NK-92 treated with Interleukin-12 subunit alpha and Interleukin-12 subunit beta, amount 100 ng/mL, for 24 hours (cell line): ENCODE data around the gene TMEM212.
"Not testable (repeated sequence)": the region's sequence is repeated elsewhere in the genome, so short reads cannot be mapped to it uniquely, and the experiment has no call there.

ENCODE experiments used
- DNase-seq: peaks from one replicate; lab custom pipeline; 2025; lab: John Stamatoyannopoulos, UW

The TMEM212 gene

DNA sequence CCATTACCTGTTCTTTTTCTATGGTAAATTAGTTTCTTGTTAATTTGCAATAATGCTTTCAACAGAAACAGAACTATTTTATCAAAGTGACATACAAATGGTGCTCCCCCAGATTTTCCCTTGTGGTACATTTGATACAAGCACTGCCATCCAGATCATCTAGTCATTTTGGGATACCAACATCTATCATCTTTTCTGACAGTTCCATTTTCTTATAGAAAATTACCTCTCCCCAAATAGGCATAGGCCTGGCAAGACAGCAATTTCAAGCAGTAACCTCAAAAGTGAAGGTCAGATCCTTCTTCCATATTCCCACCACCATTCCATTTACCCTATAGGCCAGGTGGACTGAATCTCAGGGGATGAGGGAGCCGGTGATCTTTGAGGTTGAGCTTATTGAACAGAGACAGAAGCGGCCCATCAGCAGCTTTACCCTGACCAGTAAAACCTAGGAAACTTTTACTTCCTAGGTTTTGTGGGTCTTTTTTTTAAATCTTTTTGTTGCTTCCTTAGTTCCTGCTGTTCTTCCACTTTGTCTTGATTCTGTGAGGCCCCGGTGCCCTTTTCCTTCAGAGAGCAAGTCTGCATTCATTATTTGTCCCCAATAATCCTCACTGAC is 29.8 kb upstream of the TMEM212 start:
- DNase-seq: no peak

DNA sequence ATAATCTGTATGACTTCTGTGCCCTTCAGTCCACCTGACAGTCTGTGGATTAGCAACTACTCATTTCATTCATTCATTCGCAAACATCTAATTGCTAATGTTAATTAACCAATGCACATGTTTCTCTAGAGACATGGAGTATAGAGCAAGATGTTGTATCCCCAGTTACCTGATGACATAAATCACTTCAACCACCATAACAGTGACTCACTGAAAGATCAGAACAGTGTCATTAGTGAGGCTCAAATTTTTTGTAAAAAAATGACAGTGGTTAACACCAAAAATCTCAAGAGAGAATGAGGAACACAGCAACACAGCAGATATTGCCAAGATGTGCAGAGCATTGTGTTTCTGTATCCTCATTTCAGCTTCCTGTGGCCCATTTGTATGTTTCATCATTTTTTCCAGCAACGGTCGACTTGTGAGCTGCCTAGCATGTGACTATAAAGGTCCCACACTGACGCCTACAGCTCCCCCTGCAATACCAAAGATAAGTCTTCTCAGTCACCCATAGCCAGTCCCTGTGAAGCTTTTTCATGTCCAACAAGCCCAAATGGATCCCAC is 29.2 kb upstream of the TMEM212 start:
- peak; percentile 57 for DNase-seq

DNA sequence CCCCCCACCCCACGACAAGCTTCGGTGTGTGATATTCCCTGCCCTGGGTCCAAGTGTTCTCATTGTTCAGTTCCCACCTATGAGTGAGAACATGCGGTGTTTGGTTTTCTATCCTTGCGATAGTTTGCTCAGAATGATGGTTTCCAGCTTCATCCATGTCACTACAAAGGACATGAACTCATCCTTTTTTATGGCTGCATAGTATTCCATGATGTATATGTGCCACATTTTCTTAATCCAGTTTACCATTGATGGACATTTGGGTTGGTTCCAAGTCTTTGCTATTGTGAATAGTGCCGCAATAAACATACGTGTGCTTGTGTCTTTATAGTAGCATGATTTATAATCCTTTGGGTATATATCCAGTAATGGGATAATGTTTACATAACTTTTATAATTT is 28.5 kb upstream of the TMEM212 start:
- not testable (repeated sequence) for DNase-seq

DNA sequence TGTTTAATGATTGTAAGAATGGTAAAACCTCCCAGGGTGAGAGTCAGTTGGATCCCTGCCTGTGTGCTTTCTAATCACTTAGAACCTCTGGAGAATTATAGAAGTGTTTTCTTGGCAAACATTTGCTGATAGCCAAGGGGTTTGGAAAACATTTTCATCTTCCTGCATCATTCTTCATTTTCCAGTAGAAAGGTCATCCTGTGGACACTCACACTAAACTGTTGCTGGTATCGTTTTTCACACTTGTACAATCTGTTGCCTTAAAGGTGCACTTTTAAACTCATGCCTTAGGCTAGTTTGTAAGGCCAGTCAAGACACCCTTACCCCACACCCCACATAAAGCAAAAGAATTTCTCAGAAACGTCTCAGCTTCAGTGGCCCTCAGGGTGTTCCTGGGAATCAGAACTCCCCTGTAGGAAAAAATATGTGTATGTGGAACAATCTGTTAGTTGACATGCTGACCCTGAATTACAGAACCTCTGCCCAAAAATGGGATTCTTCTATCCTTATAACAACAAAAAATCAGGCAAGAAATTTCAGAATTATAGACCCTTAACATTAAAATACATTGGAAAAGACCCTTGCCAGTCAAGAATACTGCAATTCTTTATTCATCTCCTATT is 27.1 kb upstream of the TMEM212 start:
- DNase-seq: no peak

DNA sequence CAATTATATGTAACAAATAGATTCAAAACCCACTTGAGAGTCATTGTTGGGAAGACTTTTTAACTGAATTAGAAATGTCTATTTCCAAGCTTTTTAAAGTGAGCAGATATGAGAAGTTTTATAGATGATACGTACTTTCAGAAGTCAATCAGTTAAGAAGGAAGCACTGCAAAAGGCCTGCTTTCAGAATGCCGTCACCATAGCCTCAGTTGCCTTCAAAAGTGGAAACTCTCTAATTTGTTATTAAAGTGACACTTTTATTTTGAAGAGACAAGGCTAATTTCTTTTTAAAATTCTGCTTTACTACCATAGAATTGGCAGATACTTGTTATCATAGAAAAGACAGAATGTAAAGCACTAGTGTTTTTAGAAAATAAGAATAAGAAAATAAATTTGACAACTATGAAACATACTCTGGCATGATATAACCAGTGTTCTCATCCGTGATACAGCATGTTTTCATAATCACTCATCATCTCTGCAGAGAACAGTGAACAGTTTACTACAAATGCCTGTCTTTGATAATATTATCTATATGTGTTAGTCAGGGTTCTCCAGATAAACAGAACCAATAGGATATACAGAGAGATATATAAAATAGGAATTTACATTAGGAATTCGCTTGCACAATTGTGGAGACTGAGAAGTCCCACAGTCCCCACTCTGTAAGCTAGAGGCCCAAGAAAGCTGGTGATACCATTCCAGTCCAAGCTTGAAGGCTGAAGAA is 25.9 kb upstream of the TMEM212 start:
- no peak for DNase-seq

DNA sequence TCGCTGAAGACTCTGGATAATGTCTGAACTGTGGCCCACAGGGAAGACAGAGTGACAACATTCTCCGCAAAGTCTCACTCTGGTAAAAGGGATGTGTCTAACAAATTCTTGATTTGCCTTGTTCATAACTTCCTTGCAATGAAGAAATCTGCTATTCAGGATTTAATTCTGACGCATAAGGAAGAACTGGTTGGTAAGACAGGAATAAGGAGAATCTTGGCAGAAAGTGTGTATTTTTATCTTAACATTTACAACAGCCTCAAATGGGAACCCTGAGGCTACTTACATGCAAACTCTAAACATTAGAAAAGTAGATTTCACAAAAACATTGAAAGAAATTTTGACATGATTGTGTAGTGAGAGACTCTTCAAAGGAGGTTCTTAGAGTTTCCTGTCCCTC is 22.1 kb upstream of the TMEM212 start:
- no peak for DNase-seq

DNA sequence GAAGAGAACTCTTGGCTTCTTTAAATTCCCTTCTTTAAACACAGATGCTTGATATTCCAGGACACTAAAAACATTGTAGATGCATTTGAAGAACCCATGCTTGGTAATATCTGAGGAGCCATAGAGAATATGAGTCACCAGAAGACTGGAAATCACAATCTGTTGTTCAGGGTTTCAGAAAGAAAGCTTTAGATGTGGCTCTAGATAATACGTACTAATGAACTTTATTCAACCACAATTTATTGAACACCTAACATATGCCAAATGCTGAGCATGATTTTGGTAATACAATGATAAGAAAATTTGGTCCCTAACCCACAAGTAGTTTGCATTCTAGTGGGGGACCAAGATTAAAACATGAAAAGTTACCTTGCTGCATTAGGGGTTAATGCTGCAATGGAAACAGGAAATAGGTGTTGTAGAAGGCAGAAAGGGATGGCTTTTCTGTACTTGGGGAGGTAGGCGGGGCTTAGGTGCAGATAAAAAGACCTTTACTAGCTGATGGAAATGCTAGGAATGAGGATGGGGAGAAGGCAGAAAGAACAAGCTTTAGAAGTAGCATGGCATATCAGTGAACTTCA is 21.3 kb upstream of the TMEM212 start:
- DNase-seq: no peak

DNA sequence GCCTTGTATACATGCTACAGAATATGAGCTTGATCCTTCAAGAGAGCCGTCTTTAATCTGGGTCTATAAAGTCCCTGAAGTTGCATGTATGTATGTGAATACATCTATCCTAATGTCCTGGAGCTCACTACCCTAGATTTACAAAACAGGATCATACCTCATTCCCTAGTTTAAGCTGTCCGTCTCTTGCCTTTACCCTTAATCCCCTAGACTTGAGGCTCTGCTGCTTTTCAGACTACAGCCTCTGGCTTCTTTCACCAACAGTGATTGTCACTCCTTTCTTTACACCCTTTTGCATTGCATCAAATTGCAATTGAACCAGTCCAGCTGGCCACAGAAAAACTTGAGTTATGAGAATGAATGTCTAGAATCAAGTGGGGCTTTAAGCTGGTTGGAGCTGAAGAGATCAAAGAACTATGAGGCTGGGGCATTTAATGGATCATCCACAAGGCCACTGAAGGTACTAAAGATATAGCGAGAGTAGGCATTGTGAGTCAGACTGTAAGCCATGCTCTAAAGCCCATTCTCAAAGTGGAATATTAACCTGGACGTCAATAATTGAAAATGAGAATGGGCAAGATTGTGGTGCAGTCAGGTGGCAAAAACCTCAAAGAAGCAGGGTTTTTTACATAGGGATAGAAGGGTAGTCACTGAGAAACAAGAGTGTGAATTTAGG is 20.6 kb upstream of the TMEM212 start:
- DNase-seq: no peak

DNA sequence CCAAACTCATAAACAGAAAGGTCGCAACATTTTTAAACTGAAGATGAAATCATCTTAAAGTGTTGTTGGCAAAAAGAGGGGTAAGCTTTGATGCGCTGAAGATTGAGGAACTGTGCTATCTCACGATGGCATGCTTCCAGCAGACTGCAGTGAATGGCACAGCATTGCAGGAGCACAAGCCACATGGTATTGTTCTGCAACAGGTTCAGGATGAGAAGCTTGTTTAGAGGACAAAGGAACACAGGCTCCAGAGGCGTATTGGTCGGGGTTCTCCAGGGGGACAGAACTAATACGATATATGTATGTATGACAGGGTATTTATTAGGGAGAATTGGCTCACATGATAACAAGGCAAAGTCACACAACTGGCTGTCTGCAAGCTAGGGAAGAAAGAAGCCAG is 19.0 kb upstream of the TMEM212 start:
- no peak for DNase-seq

DNA sequence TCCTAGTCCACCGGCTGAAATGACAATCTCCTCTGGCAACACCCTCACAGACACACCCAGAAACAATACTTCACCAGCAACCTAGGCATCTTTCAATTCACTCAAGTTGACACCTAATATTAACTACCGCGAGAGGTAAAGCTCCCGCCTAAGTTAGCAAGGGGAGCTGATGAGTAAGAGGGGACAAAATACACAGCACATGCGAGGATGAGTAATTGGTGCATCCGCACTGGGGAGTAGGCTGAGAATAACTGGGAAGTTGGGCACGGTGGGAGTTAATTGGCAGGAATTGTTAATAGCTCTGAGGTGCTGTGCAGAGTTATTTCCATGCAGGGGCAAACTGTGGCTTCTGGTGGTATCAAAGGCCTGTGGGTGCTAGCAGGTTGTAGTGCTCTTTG is 18.3 kb upstream of the TMEM212 start:
- DNase-seq: no peak

DNA sequence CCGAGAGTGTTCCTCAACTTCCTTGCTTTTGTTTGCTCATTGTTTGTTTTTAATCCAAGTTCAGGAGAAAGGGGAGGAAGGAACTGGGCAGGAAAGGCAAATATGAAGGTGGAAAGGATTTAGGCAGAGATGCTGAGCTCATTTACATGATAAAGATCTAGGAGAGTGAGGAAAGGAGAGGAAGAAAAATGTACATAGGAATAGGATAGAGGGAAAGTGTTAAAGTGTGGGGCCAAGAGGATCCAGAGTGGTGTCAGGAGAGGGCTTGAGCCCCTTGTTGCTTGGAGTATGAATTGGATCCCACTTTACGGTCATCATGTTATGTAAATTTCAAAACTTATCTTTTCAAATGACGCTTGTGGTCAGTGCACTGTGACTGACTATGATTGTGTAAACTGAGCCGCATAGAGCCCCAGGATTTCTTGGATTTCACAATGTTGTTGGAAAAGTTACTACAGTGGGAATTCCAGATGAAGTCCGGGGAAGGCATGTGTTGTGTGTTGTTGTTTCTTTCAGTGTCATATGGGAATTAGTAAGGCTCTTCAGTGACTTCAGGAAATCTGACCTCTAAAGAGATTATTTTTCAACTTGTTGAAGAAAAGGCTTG is 17.8 kb upstream of the TMEM212 start:
- DNase-seq: no peak

DNA sequence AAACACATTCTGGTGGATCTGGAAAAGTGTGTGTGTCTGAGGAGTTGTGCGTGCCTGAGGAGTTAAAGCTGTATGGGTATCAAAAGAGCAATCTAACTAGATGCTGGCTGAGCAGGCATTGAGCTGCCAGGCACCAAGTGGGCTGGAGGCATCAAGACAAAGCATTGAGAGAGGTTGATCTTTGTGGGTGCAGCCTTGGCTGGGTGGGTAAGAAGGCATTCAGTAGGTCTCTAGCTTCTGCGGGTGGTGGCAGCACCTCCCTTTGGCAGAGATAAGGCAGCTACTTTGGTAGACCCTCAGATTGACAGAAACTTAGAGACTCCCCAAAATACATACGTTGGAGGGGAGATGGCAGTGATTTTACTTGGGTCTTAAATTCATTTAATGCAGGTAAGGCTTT is 15.8 kb upstream of the TMEM212 start:
- no peak for DNase-seq

DNA sequence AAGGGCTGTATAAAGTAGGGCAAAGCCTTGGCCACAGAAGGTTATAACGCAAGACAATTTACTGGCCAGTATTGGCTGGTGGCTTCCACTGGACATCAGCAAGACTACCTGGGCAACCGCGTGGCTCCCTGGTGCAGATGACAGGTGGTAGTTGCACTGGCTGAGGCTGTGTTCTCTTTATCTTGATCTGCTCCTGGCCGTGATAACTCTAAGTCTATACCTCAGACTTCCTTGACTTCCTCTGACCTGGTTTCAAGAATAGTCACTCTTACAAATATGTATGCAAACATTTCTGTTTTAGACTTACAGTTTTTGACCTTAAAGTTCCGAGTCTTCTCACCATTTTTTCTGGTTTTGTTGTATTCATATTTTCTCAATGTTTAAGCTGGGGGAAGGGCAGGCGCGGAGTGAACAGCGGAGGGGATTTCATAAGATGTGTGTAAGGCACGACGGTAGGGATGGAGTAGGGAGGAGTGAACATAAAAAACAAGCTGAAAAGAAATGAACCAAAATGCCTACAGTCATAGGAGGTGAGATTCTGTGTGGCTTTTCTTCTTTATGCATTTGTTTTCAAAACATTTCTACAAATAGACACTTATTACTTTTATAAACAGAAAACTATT is 15.2 kb upstream of the TMEM212 start:
- DNase-seq: no peak

DNA sequence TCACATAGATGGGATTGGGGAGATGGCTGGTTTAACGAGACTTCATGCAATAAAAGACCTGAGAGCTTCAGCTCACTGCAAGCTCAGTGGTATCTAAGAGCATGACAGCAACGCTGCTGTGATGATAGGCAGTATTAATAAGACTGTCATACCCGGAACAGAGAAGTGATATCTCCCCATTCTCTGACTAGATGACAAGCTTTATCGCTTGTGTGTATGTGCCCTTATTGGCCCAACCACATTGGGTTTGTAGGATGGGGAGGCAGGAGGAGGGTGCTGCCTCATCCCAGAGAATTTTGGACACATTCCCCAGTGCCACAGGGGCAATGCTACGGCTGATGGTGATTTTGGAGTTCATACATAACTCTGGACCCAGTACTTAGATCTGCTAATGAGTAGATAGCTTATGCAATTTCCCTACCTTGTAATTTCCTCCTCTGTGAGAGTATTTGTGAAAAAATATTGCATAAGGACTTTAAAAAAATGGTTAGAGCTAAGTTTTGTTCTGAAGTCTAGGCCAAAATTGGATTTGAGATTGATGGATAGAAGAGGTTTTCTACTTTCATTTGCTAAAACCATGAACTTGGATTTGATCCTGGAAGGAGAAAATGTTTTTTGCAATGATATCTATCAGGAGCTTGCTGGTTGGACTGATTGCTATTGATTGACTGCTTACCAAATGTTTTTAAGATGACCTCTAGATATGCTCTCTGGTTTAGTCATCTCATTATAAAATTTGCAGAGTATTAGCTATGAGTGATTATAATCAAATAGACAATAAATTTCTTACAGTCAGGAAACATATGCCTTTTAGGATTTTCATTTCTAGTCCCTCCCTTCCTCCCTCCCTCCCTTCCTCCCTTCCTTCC is 14.0 kb upstream of the TMEM212 start:
- no peak for DNase-seq

DNA sequence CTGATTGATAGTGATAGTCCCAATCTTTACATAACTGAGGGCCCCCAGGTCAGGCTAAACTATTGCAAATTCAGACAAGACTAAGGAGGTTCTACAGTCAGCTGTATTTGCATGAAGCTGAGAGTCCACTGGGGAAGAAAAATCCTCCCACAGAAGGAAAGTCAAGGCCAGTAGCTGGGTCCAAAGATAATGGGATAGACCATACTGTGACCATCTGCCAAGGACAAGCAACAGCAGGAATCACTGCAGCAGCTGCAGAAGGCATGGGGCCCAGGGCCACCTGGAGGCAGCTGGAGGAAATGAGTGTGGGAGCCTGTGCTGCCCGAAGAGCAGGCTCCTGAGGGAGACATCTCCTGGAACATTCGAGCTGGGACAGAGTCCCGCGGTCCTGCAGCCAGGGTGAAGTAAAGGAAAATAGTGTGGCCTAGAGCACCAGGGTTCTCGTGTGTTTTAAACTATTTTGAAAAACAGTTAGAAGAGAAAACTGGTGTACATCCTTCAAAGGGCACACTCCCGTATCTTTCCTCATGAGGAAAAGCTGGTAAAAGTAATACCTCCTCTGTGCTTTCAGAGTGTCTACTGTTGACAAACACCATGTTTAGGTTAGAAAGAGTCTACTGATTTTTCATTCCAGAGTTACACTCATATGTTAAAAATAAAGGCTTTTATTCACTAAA is 13.2 kb upstream of the TMEM212 start:
- DNase-seq: no peak

DNA sequence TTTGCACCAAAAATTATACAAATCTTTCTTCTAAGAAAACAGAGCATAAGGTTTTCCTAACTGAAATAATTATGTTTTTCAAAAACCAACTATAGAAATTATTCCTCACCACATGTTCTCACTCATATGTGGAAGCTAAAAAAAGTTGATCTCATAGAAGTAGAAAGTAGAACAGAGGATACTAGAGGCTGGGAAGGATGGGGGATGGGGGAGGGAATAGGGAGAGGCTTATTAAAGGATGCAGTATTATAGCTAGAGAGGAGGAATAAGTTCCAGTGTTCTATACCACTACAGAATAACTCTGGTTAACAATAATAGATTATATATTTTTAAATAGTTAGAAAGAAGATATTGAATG is 12.7 kb upstream of the TMEM212 start:
- no peak for DNase-seq

DNA sequence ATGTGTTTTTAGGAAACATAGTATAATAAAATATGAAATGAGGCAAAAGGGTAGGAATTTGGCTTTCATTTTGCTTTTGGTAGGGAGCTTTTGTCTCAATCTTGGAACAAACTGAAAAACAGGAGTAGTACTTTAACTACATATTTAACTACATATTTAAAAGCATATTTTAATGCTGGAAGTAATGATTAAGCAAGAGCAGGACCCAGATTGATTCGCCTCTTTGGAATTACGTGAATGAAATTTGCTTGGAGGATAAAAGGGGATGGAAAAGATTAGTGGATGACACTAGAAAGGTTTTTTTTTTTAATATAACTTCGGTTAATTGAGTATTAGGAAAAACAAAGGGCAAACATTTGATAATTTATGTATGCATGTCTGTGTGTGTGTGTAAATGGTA is 11.2 kb upstream of the TMEM212 start:
- DNase-seq: no peak

DNA sequence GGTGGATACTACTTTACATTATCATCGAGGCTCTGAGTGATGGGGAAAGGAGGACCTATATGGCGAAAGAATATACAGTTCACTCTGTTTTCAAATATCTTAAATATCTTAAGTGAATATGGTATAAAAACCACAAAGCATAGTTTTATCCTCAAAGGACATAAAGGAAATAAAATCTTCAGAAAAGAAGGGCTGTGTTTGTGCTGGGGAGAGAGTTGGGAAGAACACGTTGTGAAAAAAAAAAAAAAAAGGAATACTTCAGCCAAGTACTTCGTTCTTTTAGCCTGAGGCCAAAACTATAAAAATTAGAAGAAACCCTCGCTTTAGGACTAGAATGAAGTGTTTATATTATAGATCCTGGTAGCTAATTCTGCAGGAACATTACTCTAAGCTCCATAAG is 10.2 kb upstream of the TMEM212 start:
- no peak for DNase-seq

DNA sequence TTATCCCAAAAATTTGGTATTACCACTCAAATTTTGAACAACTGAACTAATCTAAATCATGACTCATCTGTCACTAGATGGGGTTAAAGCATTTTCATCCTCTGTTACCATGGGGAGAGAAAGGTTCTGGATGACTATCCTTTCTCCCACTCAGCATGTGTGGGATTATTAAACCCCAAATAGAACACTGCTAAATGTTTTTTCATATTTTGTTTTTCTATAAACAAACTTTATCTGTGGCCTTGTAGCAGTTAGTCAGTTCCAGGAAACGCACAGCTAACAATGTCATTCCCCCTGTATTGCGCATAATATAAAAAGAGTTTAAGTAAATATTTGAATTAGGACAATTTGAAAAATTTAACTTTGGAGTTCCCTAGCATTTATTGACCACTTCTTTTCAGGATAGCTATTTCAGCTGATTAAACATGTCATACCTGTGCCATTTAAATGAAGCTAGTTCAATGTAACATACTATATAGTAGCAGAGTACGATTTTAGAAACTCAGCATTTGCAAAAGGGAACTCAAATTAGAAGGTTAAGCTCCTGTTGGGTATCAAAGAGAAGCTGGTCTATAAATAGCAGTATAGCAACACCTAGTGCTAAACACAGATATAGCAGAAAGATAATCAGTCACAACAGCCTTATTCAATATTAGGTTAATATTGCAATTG is 9.2 kb upstream of the TMEM212 start:
- no peak for DNase-seq

DNA sequence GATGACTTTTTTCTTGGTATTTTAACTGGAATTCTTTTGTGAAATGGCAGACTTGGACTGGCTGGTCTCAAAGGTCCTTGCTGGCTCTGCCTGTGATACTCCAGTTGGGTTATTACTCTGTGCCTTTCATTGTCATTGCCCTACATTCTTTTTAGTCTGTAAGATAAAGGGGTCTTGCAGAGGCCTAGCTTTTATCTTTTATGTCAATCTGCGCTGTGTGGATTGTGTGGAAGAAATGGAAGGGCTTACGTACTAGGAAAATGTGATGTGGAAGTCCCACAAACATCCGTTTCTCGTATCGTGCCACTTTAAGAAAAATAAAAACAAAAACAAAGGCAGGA is 8.7 kb upstream of the TMEM212 start:
- DNase-seq: no peak
